Activated naive CD8-positive, alpha-beta T cell (primary cell): ENCODE measurements around the gene CNIH1.
"Not testable (repeated sequence)": the region's sequence is repeated elsewhere in the genome, so short reads cannot be mapped to it uniquely, and the experiment has no call there.

Source experiments
- H3K27ac Mint-ChIP-seq: one replicate; pipeline ENCODE4 v1.8.0; 2021; ENCODE audit warnings: mixed read lengths
- H3K27me3 Mint-ChIP-seq: one replicate; pipeline ENCODE4 v1.8.0; 2021; ENCODE audit warnings: mixed read lengths
- H3K36me3 Mint-ChIP-seq: one replicate; pipeline ENCODE4 v1.8.0; 2021; ENCODE audit warnings: mixed read lengths
- H3K4me1 Mint-ChIP-seq: one replicate; pipeline ENCODE4 v1.8.0; 2021; ENCODE audit warnings: low read depth, mixed read lengths
- H3K4me3 Mint-ChIP-seq: one replicate; pipeline ENCODE4 v1.8.0; 2021; ENCODE audit warnings: mild to moderate bottlenecking, mixed read lengths
- H3K9me3 Mint-ChIP-seq: one replicate; pipeline ENCODE4 v1.8.0; 2021; ENCODE audit warnings: low read depth, mixed read lengths

Gene CNIH1

GRCh38 chr14:54392986-54393884 is 47.9 kb downstream of the CNIH1 start:
- not testable (repeated sequence) for H3K4me1 Mint-ChIP-seq, H3K36me3 Mint-ChIP-seq, H3K27me3 Mint-ChIP-seq, H3K4me3 Mint-ChIP-seq, H3K27ac Mint-ChIP-seq, H3K9me3 Mint-ChIP-seq

GRCh38 chr14:54392131-54392859 is 48.9 kb downstream of the CNIH1 start:
- Mint-ChIP-seq H3K4me3 (no peak overlapping the region), H3K36me3 (no peaks in the 10 kb centered on the region), H3K4me1 (peaks cover 5% of the 10 kb centered on the region), H3K9me3 (no peaks in the 10 kb centered on the region), H3K27me3 (peaks cover 4% of the 10 kb centered on the region), H3K27ac (no peak overlapping the region)

GRCh38 chr14:54387328-54387727 is 53.8 kb downstream of the CNIH1 start:
- H3K27me3 Mint-ChIP-seq = peaks cover 4% of the 10 kb centered on the region
- no peak overlapping the region for H3K4me3 Mint-ChIP-seq
- H3K4me1 Mint-ChIP-seq = no peaks in the 10 kb centered on the region
- no peak overlapping the region for H3K27ac Mint-ChIP-seq
- no peaks in the 10 kb centered on the region for H3K9me3 Mint-ChIP-seq
- no peaks in the 10 kb centered on the region for H3K36me3 Mint-ChIP-seq

- no peaks in the 10 kb centered on the region for H3K36me3 Mint-ChIP-seq
- H3K4me3 Mint-ChIP-seq = no peak overlapping the region
- H3K27ac Mint-ChIP-seq = no peak overlapping the region
- no peaks in the 10 kb centered on the region for H3K9me3 Mint-ChIP-seq
- H3K27me3 Mint-ChIP-seq = peaks cover 4% of the 10 kb centered on the region
- H3K4me1 Mint-ChIP-seq = no peaks in the 10 kb centered on the region
These were observed 55.6 kb downstream of the CNIH1 start for GRCh38 chr14:54385556-54385955.

GRCh38 chr14:54383835-54384234 is 57.3 kb downstream of the CNIH1 start:
- no peaks in the 10 kb centered on the region for H3K4me1 Mint-ChIP-seq
- no peak overlapping the region for H3K4me3 Mint-ChIP-seq
- H3K27ac Mint-ChIP-seq = no peak overlapping the region
- H3K36me3 Mint-ChIP-seq = no peaks in the 10 kb centered on the region
- no peaks in the 10 kb centered on the region for H3K9me3 Mint-ChIP-seq
- H3K27me3 Mint-ChIP-seq = peaks cover 7% of the 10 kb centered on the region

GRCh38 chr14:54381821-54382220 is 59.4 kb downstream of the CNIH1 start:
- Mint-ChIP-seq H3K27ac (no peak overlapping the region), H3K36me3 (no peaks in the 10 kb centered on the region), H3K9me3 (no peaks in the 10 kb centered on the region), H3K27me3 (peaks cover 3% of the 10 kb centered on the region), H3K4me3 (no peak overlapping the region), H3K4me1 (no peaks in the 10 kb centered on the region)

GRCh38 chr14:54380558-54380957 is 60.6 kb downstream of the CNIH1 start:
- not testable (repeated sequence) for H3K4me1 Mint-ChIP-seq, H3K36me3 Mint-ChIP-seq, H3K9me3 Mint-ChIP-seq, H3K27ac Mint-ChIP-seq, H3K27me3 Mint-ChIP-seq, H3K4me3 Mint-ChIP-seq

GRCh38 chr14:54378893-54379292 is 62.3 kb downstream of the CNIH1 start:
- H3K27me3 Mint-ChIP-seq, H3K4me3 Mint-ChIP-seq, H3K4me1 Mint-ChIP-seq, H3K9me3 Mint-ChIP-seq, H3K27ac Mint-ChIP-seq, H3K36me3 Mint-ChIP-seq: not testable (repeated sequence)

GRCh38 chr14:54377501-54377900 is 63.7 kb downstream of the CNIH1 start:
- Mint-ChIP-seq H3K27ac (no peak overlapping the region), H3K4me1 (no peaks in the 10 kb centered on the region), H3K9me3 (no peaks in the 10 kb centered on the region), H3K4me3 (no peak overlapping the region), H3K27me3 (peaks cover 3% of the 10 kb centered on the region), H3K36me3 (no peaks in the 10 kb centered on the region)

- Mint-ChIP-seq H3K4me3 (no peak overlapping the region), H3K4me1 (no peaks in the 10 kb centered on the region), H3K9me3 (no peaks in the 10 kb centered on the region), H3K27me3 (peaks cover 3% of the 10 kb centered on the region), H3K27ac (no peak overlapping the region), H3K36me3 (no peaks in the 10 kb centered on the region)
These were observed 66.9 kb downstream of the CNIH1 start for GRCh38 chr14:54374117-54374884.
